Amniotic stem cell (primary cell): Measurements from ENCODE around the gene TENT4B.

Source experiments
- DNase-seq: peaks from one replicate; lab custom pipeline; 2025; lab: John Stamatoyannopoulos, UW

Gene TENT4B

DNA sequence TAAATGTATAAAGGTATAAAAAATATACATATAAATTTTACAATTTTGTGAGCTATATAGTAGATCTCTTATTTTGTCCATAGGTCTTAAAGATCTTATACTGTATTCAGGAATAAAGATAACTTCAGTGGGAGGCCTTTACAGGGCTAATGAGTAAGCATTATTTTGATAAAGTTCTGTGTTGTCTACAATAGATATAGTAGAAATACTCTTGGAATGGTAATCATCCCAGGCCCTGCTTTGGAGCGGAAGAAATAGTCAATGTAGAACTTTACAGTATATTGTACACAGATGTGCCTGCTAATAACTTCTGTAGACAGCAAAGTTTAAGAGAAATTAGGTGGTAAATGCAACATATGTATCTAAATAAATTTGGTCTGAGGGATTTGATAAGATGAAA lies 42.6 kb downstream of the TENT4B start:
- DNase-seq: no peak

DNA sequence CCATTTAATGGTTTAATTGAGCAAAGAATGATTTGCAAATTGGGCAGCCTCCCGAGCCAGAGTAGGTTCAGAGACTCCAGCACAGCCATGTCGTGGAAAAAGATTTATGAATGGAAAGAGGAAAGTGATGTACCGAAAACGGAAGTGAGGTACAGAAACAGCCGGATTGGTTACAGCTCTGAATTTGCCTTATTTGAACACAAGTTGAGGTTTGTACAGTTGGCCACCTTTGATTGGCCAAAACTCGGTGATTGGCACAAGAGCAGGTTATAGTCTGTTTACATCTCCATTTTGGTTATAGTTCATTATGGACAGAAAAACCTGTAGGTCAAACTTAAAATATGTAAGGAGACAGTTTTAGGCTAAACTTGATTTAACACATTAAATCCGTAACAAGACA lies 44.5 kb downstream of the TENT4B start:
- no peak for DNase-seq

DNA sequence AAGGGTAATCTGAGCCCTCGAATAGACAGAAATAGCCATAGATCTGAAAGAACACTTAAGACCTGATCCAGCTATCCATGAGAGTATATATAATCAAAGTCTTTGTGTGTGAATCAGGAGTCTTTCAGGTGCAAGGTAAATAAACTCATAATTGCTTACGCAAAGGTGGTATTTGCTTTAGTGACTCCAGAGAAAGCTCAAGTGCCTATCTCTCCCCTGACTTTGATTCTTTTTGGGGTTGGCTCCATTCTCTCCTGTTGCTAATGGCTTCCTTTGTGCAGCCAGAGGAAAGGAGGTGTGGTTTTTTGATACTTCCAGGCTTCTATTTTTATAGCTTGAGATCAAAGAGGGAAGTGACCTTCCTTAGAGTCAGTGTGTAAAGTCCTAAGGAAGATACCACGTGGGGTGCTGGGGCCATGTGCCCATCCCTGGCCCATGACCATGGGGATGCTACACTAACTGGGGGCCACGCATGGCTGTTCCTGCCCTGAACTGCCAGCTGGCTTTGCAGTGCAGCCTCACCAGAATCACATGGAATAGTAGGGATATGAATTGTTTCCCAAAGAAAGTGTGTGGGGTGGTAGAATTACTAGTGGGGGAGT lies 45.8 kb downstream of the TENT4B start:
- DNase-seq: no peak

DNA sequence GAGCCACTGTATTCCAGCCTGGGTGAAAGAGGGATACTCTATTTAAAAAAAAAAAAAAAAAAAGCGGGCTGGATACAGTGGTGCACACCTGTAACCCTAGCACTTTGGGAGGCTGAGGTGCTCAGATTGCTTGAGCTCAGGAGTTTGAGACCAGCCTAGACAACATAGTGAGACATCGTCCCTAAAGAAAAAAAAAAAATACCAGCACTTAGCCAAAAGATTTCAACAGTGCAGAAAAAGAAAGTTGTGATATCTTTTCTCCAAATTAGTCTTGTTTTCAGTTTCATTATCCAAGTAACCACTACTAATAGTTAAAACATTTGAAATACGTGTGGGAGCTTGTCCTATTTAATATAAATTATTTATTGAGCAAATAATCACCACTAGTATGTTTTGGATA lies 48.7 kb downstream of the TENT4B start:
- no peak for DNase-seq

DNA sequence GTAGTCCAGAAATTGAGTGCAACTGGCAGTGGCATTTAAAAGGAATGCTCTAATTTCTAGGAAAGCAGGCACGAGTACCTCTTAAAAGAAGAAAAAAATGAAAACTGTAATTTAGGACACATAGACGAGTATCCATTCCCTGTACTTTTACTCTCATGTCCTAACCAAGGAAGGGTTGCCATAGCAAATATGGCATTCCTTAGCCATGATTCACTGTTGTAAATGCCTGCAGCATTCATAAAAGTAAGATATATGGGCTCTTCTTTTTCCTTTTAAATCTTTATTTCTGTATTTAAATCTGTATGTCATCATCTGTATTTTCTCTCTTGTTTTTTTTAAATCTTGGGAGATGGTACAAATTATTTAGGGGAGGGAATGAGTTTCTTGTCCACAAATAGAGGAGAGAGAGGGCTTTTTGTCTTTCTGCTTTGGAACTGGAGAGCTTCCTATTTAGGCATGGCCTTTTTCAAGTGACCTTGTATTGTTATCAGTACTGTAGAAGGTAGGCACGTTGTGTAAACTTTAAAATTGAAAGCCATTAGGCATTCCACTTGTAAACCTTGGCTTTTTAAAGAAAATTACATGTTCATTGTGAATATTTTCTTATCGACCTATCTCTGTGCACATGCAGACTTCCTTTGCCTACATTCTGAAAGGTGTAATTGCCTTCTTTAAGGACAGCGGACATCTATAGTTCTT lies 50.0 kb downstream of the TENT4B start:
- DNase-seq: peak; percentile 47

DNA sequence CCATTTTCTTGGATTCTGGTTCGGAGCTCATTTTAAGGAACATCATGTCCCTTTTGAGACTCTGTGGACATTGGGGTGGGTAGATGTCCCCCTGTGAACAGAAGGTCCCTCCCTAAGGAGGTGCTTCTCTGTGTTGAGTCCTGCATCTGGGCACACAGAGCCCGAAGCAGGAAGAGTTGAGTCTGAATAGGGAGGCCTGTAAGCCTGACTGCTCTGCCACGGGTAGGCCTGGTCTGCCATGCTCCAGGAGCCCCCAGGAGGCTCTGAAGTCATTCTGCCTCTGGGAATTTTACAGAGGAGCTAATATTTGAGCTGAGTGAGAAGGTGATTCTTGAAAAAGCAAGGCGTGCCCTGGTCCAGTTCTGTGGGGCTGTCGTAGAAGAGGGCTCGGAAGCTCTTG lies 50.6 kb downstream of the TENT4B start:
- no peak for DNase-seq

DNA sequence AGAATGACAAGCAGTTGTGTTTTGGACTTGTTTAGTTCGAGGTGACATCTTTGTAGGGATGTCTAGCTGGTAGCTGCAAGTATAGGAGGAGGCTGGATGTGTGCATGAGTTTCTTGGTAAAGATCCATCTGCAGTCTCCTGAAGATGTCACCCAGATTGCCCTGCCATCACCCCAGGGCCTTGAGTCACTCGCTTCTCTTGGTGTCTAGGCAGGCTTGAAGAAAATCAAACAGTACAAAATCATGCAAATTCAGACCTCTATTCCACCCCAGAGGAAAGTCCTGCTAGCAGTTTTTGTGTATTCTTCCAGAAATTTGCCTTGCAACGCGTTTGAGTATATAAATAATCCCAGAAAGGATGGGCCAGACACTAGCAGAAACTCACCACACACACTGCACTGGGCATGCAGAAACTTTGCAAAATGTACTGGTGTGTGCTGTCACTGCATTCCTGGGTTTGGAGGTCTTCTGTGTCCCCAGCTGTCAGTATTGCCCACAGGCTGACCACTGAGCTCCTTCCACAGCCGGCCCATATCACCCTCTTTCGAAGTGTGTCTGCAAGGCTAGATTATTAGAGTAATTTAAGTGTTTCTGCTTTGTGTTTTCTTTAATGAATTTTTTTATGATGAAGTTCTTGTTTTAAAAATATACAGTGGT lies 51.5 kb downstream of the TENT4B start:
- no peak for DNase-seq

DNA sequence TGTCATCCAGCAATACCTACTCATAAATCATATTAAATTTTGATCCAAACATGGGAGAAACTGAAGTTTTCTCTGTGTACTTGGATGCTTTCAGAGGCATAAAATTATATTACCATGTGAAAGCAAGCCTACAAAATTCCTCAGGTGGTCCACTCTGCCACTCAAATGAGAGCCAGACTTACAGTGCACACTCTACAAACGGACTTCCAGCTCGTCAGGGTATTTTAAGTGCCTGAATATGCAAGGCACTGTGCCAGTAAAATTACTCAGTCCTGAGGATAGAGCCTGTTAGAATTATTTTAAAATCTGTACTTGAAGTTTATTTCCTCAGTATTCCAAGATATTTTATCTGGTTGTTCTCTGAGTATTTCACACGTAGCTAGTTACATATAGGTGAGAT lies 54.5 kb downstream of the TENT4B start:
- DNase-seq: no peak

DNA sequence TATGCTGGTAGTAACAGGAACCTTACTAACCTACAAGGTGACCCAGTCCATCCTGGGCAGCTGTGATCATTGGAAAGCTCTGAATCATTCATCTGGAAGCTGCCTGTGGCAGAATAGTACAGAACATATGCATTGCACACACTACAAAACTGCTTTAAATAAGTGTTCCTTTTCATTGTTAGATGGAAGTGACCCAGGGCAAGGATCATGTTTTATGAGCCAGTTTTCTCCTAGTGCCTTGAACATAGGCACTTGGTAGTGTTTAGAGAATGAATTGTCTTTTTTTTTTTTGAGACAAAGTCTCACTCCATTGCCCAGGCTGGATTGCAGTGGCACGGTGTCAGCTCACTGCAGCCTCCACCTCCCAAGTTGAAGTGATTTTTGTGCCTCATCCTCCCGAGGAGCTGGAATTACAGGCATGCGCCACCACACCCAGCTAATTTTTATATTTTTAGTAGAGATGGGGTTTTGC lies 55.4 kb downstream of the TENT4B start:
- DNase-seq: no peak

DNA sequence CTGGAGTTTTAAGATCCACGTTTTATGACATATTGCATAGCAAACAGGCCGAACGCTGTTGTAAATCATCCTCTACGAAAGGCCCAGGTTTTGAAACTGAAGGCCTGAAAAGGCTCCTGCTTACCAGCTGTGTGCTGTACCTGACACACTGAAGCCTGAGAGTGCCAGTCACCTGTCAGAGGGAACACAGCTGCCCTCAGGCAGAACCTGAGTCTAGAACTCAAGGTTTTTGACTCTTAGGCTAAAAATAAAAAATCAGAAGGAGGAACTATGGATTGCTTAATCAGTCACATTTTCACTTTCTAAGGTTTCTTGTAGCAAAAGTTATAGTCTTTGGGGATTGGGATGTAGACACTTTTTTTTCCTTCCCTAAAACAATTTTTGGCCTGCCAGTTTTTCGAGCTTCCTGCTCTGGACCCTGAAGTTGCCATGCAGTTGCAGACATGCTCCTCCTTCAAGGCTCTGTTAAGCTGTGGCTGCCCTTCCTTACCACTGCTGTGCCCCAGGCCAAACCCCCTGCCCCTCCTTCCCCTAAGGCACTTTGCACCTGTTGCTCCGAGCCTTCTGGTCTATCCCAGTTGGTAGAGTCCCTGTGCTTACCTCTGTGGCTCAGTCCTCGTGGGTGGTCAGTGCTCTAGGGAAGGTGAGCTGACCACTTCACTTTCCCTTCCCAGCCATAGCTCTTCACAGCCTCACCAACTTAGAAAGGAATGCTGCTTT lies 56.6 kb downstream of the TENT4B start:
- DNase-seq: no peak

DNA sequence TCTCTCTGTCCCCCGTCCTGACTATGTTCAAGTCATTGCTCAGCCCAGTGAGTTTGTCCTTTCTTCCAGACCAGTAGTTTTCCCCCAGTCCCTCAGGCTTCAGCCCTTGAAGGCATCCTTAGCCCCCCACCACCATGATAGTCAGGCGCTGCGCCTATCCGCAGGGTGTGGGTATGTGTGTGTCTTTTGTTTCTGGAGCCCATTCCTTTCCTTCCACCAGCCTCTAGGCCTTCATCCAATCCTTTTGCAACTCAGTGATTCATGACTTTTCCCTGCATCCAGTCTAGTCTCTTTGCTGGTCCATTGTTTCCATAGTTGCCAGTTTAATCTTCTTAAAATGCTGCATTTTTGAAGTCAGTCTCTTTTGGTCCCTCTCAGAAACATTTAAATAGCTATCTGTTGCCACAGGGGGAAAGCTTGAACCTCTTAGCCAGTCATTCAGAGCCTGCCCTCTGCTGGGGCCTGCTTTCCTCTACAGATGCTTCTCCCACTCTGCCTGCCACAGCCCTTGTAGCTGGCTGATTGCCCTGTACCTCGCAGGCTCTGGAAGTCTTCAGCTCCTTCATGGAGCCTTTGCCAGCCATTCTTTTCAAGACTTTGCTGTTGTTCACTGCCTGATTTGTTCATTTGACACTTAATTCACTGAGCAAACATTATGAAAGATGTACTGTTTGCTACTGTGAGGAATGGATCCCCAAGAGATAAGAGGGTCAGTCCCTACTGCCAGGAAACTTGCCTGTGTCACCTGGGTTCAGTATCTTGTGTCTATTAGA lies 57.3 kb downstream of the TENT4B start:
- peak; percentile 67 for DNase-seq

DNA sequence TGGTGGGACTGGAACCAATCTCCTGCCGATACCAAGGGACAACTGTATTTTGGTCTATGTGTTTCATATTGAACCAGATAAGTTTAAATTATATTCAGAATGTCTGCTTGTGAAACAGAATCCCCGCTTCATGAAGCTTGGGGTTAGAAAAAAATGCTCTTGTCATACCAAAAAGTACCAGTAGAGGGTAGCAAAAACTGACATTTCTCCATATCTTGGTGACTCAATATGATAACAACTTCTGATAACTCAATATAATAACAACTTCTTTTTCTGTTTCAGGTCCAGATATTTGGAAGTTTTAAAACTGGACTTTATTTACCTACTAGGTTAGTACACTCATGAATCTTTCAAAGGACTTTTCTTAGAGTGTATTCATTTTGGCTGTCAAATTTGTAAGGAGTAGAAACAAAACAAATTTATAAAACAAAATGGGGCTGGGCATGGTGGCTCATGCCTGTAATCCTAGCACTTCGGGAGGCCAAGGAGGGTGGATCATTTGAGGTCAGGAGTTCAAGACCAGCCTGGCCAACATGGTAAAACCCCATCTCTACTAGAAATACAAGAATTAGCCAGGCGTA lies 60.9 kb downstream of the TENT4B start:
- no peak for DNase-seq

DNA sequence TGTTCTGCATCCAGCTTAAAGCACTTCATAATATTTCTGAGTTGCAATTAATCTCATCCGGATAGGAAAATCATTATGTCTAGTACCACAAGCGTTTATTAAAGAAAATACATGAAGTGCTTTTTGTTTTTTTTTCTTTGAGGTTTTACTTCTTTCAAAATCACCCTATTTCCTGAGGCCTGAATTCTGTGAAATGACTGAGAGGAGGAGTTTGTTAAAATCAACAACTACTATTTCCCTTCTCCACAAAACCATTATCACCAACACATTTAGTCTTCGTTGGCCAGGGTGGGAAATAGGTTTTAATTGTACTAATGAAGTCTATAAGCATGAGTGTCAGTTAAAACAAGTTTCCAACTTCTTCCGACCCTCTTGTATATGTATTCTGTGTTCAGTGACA lies 62.6 kb downstream of the TENT4B start:
- no peak for DNase-seq

DNA sequence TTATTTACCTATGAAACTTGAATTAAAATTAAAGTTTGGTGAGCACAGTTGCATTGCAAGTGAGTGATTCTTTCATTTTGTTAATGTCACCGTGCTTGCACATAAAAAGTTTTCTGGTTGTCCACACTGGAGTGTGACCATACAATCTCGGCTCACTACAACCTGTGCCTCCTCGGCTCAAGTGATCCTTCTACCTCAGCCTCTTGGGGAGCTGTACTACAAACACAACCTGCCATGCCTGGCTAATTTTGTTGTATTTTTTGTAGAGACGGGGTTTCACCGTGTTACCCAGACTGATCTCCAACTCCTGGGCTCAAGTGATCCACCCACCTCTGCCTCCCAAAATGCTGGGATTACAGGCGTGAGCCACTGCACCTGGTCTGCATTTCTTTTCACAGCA lies 63.1 kb downstream of the TENT4B start:
- no peak for DNase-seq

DNA sequence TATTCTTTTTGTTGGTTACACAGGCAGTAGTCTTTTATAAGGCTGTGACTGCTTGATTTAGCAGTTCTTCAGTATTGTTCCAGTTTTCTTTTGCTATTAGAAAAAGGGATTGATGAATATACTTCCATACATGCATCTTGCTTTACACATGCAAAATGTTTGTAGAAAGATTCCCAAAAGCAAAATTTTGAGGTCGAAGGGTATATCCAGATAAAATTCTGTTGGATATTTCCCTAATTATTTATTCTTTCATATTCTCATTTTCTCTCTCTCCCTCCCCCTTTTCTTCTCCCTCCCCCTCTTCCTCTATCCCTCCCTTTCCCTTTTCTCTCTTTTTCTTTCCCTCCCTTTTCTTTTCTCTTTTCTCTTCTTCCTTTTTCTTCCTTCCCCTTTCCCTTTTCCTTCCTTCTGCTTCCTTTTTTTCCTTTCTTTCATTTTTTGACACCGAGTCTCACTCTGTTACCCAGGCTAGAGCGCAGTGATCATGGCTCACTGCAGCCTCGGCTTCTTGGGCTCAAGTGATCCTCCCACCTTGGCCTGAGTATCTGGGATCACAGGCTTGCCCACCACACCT lies 66.4 kb downstream of the TENT4B start:
- DNase-seq: no peak

DNA sequence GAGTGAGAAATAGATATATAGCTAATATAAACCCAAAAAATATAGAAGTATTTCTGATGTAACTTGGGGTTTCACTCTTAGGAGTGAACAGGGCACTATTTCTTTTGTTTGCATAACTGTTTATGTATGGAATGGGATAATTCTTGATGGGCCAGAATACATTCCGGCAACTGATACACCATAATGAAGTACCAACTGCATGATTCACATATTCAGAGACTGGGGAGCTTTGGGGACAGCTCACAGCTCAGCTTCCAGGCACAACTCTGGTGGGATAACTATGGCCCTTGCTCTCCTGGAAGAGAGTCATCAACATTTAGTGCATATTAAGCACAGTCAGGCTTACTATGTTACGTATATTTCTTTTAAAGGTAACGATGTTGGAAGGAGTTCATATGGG lies 71.2 kb downstream of the TENT4B start:
- no peak for DNase-seq

DNA sequence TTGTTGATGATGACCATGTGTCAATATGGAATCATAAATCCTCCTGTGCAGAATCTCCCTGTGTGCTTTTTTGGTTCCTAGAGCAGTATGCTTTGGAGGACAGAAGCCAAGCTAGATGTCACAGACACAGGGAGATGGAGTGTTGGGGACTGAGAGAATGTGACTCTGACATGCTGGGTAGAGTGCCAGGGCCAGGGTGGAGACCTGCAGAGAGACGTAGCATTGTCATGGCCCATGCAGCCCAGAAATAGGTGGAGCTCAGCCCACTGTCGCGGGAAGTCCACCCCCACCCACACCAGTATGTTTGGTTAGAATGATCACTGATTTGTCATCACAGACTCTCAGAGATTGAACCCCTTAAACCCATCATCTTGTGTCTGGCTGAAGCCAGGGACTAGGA lies 74.0 kb downstream of the TENT4B start:
- DNase-seq: no peak

DNA sequence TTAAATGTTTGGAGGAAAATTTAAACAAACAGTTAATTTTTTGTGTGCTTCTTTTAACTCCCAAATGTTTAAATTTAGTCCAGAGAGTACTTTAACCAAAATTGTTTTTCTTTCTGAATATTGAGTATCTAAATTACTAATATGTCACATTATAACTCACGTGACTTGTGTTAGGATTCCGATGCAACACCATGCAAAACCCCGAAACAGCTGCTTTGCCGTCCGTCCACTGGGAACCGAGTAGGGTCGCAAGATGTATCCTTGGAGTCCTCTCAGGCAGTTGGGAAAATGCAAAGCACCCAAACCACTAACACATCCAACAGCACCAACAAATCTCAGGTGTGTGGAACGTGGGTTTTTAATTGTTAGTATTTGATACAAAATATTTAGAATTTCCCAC lies 74.6 kb downstream of the TENT4B start:
- DNase-seq: no peak

DNA sequence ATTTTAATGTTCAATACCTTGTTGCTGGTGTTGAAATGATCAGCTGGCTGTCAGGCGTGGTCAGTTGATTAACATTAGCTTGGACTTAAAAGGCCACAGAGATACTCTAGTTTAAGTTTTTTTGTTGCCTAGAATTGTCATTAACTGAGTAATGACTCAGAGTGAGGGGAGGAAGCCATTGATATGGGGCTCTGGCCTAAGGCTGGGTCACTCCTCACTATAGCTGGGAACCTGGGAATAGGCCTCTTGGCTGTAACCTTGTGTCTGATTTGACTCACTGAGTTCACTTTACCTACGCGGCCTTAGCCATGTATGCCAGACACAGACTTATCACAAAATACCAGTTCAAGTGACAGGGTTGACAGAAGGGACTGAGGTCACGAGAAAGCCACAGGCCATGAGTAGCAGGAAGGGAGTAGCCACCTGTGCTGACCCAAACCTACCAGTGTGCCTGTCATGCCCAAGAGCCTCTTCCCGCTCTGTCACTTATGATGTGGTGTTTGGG lies 75.3 kb downstream of the TENT4B start:
- no peak for DNase-seq

DNA sequence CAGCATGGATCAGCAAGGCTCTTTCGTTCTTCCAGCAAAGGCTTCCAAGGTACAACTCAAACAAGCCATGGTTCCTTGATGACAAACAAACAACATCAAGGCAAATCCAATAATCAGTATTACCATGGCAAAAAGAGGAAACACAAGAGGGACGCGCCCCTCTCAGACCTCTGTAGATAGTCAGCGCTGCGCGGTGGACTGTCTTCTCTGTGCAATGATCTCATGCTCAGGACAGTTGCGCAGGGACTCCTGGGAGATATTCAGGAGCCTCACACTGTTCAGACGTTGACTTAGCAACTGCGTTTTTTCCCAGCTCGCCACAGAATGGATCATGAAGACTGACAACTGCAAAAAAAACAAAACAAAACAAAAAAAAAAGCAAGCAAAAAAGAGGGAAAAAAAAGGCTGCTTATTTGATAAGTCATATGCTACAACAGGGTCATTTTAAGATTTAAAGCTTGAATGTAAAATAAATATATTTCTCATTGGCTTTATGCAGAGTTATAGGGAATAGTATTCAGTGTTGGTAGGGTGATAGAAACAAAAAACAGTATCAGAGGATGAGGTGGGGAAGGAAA lies 76.1 kb downstream of the TENT4B start:
- no peak for DNase-seq
